Measurements from ENCODE around the gene FBXW2. TPM values are rescaled to one million over a fixed set of nuclear protein-coding genes. Genes with fewer than 3 reads are reported as not detected.

FBXW2 gene
- polyA plus RNA-seq, 1 of the 3 experiments (the other 2 are of a cell fraction) = 40.1 TPM

DNA sequence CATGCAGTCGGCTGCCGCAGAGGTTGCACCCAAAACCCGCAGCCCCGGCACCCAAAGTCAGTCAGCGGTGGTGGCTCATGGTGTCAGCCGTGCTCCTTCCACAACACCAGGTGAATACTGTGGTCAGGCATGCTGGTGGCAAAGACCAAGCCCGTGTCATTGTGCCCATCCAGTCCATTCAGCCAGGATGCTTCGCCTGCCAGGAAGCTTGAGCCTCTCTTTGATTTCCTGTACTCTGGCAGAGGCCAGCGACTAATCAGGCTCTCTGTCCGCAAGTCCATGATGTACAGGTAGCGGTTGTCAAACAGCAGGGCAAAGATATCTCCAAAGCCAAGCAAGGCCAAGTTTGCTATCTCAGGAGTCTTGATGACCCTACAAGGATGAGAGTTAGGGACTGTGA, 28.7 kb downstream of the FBXW2 start (continued):
- TF ChIP-seq ZBTB33 (IDR thresholded peaks at IDR 0.05; ENCODE audit: borderline replicate concordance, low read depth) = no peak
- TF ChIP-seq REST (IDR thresholded peaks at IDR 0.05; ENCODE audit: low read depth, low read length) = no peak
- TF ChIP-seq NRF1 (IDR thresholded peaks at IDR 0.05; ENCODE audit: low read depth, low read length) = no peak
- no peak for TF ChIP-seq TEAD4 (IDR thresholded peaks at IDR 0.05; ENCODE audit: borderline replicate concordance, insufficient read depth)
- no peak for TF ChIP-seq GATA2 (CRISPR knock-in tag; IDR thresholded peaks at IDR 0.05)

DNA sequence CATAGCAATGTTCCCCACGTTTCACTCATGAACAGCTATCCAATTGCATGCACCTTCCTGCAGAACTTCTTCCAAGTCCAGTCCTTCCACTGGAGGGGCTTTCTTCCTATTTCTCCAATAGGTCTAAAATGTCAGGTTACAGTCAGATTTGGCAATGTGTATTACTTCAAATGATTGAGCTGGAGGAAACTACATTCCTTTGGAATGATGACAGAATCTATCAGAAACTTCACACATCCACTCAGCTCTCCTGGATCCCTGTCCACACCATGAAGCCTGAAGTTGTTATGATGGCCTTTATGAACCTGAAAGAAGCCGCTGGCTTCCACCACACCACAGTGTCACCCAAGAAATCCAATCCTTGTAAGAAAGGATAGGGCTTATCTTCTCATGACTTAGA, 32.2 kb downstream of the FBXW2 start:
- no peaks in the 10 kb centered on the region for H3K9me2 ChIP-seq
- no peak overlapping the region for H3K27ac ChIP-seq (ENCODE audit: low read depth in 2 of 2, low read length in 1 of 2)
- TF ChIP-seq GABPA (IDR thresholded peaks at IDR 0.05; ENCODE audit: low read depth) (no peak), RAD21 (IDR thresholded peaks at IDR 0.05; ENCODE audit: low read length) (no peak), MEF2A (IDR thresholded peaks at IDR 0.05; ENCODE audit: borderline replicate concordance, low read depth) (no peak), TAF1 (IDR thresholded peaks at IDR 0.05; ENCODE audit: borderline replicate concordance, low read depth, low read length) (no peak), SIN3A (IDR thresholded peaks at IDR 0.05; ENCODE audit: borderline replicate concordance, low read depth, low read length) (no peak), FOSL2 (IDR thresholded peaks at IDR 0.05; ENCODE audit: borderline replicate concordance, low read depth) (no peak)
- TF ChIP-seq, protein P1, sequence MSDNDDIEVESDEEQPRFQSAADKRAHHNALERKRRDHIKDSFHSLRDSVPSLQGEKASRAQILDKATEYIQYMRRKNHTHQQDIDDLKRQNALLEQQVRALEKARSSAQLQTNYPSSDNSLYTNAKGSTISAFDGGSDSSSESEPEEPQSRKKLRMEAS (IDR thresholded peaks at IDR 0.05; ENCODE audit: low read depth) = no peak
- no peaks in the 10 kb centered on the region for H4K20me1 ChIP-seq (ENCODE audit: insufficient read depth)
- ChIA-PET CTCF (interaction anchor here (1.1 to 1.5 kb wide), 2 partner anchors 141 to 299 kb away, joined by 3 to 8 read pairs; no protein-coding TSS in a partner anchor), POLR2A (no interaction called here)
- peaks cover 0 to 8% of the 10 kb centered on the region in 2 experiments; a peak in 1 of 4 replicates for H3K4me1 ChIP-seq (ENCODE audit: control insufficient read depth in 1 of 2, insufficient read depth in 2 of 2, low read depth in 1 of 2, low read length in 1 of 2)
- no peak overlapping the region for H3K4me2 ChIP-seq
- H3K27me3 ChIP-seq (ENCODE audit: insufficient read depth) = no peaks in the 10 kb centered on the region
- H3K36me3 ChIP-seq (replicated peaks in 1 of 2; ENCODE audit: control insufficient read depth in 1 of 2, insufficient read depth in 2 of 2, low read length in 1 of 2) = peaks cover 21 to 53% of the 10 kb centered on the region in 2 experiments
- H3K79me2 ChIP-seq (ENCODE audit: insufficient read depth) = no peaks in the 10 kb centered on the region
- no peak for DNase-seq
- 93% methylated on average over 2 of the region's 2 CpGs for WGBS (ENCODE audit: low lambda C conversion rate)
- H3F3A ChIP-seq (replicated peaks; ENCODE audit: insufficient read depth) = peaks cover 23% of the 10 kb centered on the region
- no peak overlapping the region for H3K9ac ChIP-seq
- no peak overlapping the region for H3K4me3 ChIP-seq (ENCODE audit: low read depth in 2 of 2, low read length in 1 of 2)
- no peak overlapping the region for H2AFZ ChIP-seq (ENCODE audit: low read depth)
- H3K9me3 ChIP-seq = no peaks in the 10 kb centered on the region
